ENCODE results near the gene HLA-G.

Gene HLA-G

DNA sequence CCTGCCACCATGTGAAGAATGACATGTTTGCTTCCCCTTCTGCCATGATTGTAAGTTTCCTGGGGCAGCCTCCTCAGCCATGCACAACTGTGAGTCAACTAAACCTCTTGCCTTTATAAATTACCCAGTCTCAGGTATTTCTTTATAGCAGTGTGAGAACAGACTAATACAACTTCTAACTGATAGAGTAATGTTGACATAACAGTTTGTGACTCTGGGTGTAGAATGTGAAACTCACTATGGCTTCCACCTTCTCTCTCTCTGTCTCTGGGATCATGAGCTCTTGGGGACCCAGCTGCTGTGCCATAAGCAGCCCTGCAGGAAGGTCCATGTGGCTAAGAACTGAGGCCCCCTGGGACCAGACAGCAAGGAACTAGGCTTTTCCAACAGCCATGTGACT, 3.5 kb upstream of the HLA-G start:
- no peak for TF ChIP-seq POLR2A (IDR thresholded peaks at IDR 0.05; ENCODE audit: extremely low read depth, insufficient read length)
- no peak for TF ChIP-seq MYC (IDR thresholded peaks at IDR 0.05; ENCODE audit: low read depth, low read length)
- TF ChIP-seq MAX (IDR thresholded peaks at IDR 0.05; ENCODE audit: low read depth, low read length): no peak
- no peak for TF ChIP-seq CTCF (IDR thresholded peaks at IDR 0.05; ENCODE audit: low read depth, low read length)
- no peak overlapping the region for H3K4me3 ChIP-seq (ENCODE audit: low read depth, low read length)
- peak; percentile 19 for DNase-seq (ENCODE audit: low read depth)

DNA sequence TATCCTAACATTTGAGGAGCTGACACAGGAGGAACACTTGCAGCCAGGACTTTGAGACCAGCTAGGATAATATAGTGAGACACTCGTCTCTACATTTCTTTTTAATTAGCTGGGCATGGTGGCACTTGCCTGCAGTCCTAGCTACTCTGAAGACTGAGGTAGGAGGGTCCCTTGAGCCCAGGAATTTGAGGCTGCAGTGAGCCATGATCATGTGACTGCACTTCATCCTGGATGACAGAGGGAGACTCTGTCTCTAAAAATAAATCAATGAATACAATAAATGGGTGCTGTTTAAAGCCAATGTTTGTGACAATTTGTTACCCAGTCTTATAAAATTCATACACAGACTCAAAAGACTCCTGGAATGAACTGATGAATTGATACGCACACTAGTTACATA, 1.8 kb upstream of the HLA-G start:
- no peak for TF ChIP-seq MYC (IDR thresholded peaks at IDR 0.05; ENCODE audit: low read depth, low read length)
- no peak for TF ChIP-seq MAX (IDR thresholded peaks at IDR 0.05; ENCODE audit: low read depth, low read length)
- TF ChIP-seq POLR2A (IDR thresholded peaks at IDR 0.05; ENCODE audit: extremely low read depth, insufficient read length): no peak
- no peak for TF ChIP-seq CTCF (IDR thresholded peaks at IDR 0.05; ENCODE audit: low read depth, low read length)
- DNase-seq (ENCODE audit: low read depth): no peak
- no peak overlapping the region for H3K4me3 ChIP-seq (ENCODE audit: low read depth, low read length)

DNA sequence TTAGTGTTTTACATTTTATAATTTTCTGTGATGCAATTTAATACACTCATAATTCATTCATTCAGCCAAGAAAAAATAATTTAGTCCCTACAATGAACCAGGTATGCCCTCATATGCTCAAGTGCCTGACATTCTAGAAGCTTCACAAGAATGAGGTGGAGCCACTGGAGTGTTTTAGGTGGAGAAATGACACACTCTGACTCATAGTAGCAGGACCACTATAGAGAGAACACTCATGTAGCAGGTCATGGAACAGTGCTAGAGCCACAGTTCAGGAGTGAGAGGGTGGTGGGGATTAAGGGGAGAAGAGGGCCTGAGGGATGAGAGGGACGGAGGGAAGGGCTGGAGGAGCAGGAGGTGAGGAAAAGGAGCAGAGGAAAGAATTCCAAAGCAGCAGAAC, 1.4 kb upstream of the HLA-G start:
- no peak overlapping the region for H3K4me3 ChIP-seq (ENCODE audit: low read depth, low read length)
- no peak for TF ChIP-seq CTCF (IDR thresholded peaks at IDR 0.05; ENCODE audit: low read depth, low read length)
- TF ChIP-seq POLR2A (IDR thresholded peaks at IDR 0.05; ENCODE audit: extremely low read depth, insufficient read length): no peak
- TF ChIP-seq MAX (IDR thresholded peaks at IDR 0.05; ENCODE audit: low read depth, low read length): no peak
- no peak for TF ChIP-seq MYC (IDR thresholded peaks at IDR 0.05; ENCODE audit: low read depth, low read length)
- DNase-seq (ENCODE audit: low read depth): no peak

DNA sequence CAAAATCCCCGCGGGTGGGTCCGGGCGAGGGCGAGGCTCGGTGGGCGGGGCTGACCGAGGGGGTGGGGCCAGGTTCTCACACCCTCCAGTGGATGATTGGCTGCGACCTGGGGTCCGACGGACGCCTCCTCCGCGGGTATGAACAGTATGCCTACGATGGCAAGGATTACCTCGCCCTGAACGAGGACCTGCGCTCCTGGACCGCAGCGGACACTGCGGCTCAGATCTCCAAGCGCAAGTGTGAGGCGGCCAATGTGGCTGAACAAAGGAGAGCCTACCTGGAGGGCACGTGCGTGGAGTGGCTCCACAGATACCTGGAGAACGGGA, 809 bp downstream of the HLA-G start:
- DNase-seq (ENCODE audit: low read depth): no peak
- TF ChIP-seq CTCF (IDR thresholded peaks at IDR 0.05; ENCODE audit: low read depth, low read length) (no peak), POLR2A (IDR thresholded peaks at IDR 0.05; ENCODE audit: extremely low read depth, insufficient read length) (no peak), MAX (IDR thresholded peaks at IDR 0.05; ENCODE audit: low read depth, low read length) (no peak), MYC (IDR thresholded peaks at IDR 0.05; ENCODE audit: low read depth, low read length) (no peak)
- no peak overlapping the region for H3K4me3 ChIP-seq (ENCODE audit: low read depth, low read length)

- TF ChIP-seq MAX (IDR thresholded peaks at IDR 0.05; ENCODE audit: low read depth, low read length) (no peak), POLR2A (IDR thresholded peaks at IDR 0.05; ENCODE audit: extremely low read depth, insufficient read length) (no peak), MYC (IDR thresholded peaks at IDR 0.05; ENCODE audit: low read depth, low read length) (no peak), CTCF (IDR thresholded peaks at IDR 0.05; ENCODE audit: low read depth, low read length) (no peak)
- DNase-seq (ENCODE audit: low read depth): no peak
- no peak overlapping the region for H3K4me3 ChIP-seq (ENCODE audit: low read depth, low read length)
Observed at GRCh38 chr6:29829766-29830165, 2.1 kb downstream of the HLA-G start.

GRCh38 chr6:29830409-29830808, 2.8 kb downstream of the HLA-G start:
- no peak for DNase-seq (ENCODE audit: low read depth)
- TF ChIP-seq POLR2A (IDR thresholded peaks at IDR 0.05; ENCODE audit: extremely low read depth, insufficient read length) (no peak), MAX (IDR thresholded peaks at IDR 0.05; ENCODE audit: low read depth, low read length) (no peak), MYC (IDR thresholded peaks at IDR 0.05; ENCODE audit: low read depth, low read length) (no peak), CTCF (IDR thresholded peaks at IDR 0.05; ENCODE audit: low read depth, low read length) (no peak)
- no peak overlapping the region for H3K4me3 ChIP-seq (ENCODE audit: low read depth, low read length)
